Mesothelial cell of epicardium (in vitro differentiated cells): ENCODE measurements around the gene IRX3. TPM values are rescaled to one million over a fixed set of nuclear protein-coding genes. Genes with fewer than 3 reads are reported as not detected.

Experiments
- DNase-seq, 2 experiments: peaks; one replicate each; pipeline ENCODE4 v3.0.0; 2021; ENCODE audit warnings: low spot score in 2 of 2; ENCODE audit not compliant: unreplicated experiment in 2 of 2
- H3K27ac Mint-ChIP-seq: 2 replicates; pipeline ENCODE4 v1.8.0; 2021; ENCODE audit warnings: mixed read lengths
- H3K27me3 Mint-ChIP-seq: 2 replicates; pipeline ENCODE4 v1.8.0; 2021; ENCODE audit warnings: low read depth, mixed read lengths
- H3K36me3 Mint-ChIP-seq: 2 replicates; pipeline ENCODE4 v1.8.0; 2021; ENCODE audit warnings: mixed read lengths
- H3K4me1 Mint-ChIP-seq: 2 replicates; pipeline ENCODE4 v1.8.0; 2021; ENCODE audit warnings: mixed read lengths
- H3K4me3 Mint-ChIP-seq: 2 replicates; pipeline ENCODE4 v1.8.0; 2021; ENCODE audit warnings: mild to moderate bottlenecking, moderate library complexity, mixed read lengths
- H3K9me3 Mint-ChIP-seq: 2 replicates; pipeline ENCODE4 v1.8.0; 2021; ENCODE audit warnings: mixed read lengths
- CTCF ChIP-seq: fragments of 200-600 bp; sonication (generic); IDR thresholded peaks from one replicate; pipeline ENCODE4 v1.5.0; 2021; ENCODE audit warnings: antibody characterized with exemption; ENCODE audit not compliant: unreplicated experiment
- total RNA-seq: library from RNA; stranded (reverse); gene quantifications from 3 replicates; pipeline ENCODE4 v1.2.1, GENCODE V29; 2021

The IRX3 gene
- total RNA-seq, 1 donor from 2014 or later, result 45.2 TPM

GRCh38 chr16:54326266-54326662 lies 39.7 kb upstream of the IRX3 start:
- H3K27ac Mint-ChIP-seq, result no peak overlapping the region
- H3K4me1 Mint-ChIP-seq, result no peaks in the 10 kb centered on the region

GRCh38 chr16:54325616-54326265 lies 39.2 kb upstream of the IRX3 start:
- no peaks in the 10 kb centered on the region for H3K9me3 Mint-ChIP-seq
- no peak overlapping the region for H3K27ac Mint-ChIP-seq
- no peaks in the 10 kb centered on the region for H3K36me3 Mint-ChIP-seq
- TF ChIP-seq CTCF, result no peak
- peaks cover 6% of the 10 kb centered on the region for H3K27me3 Mint-ChIP-seq
- H3K4me1 Mint-ChIP-seq, result no peaks in the 10 kb centered on the region
- H3K4me3 Mint-ChIP-seq, result no peak overlapping the region
- DNase-seq, result no peak

More at GRCh38 chr16:54326266-54326662, 39.7 kb upstream of the IRX3 start:
- DNase-seq, result no peak
- peaks cover 9% of the 10 kb centered on the region for H3K27me3 Mint-ChIP-seq
- H3K4me3 Mint-ChIP-seq, result no peak overlapping the region
- H3K36me3 Mint-ChIP-seq, result no peaks in the 10 kb centered on the region
- no peaks in the 10 kb centered on the region for H3K9me3 Mint-ChIP-seq
- TF ChIP-seq CTCF, result no peak

DNA sequence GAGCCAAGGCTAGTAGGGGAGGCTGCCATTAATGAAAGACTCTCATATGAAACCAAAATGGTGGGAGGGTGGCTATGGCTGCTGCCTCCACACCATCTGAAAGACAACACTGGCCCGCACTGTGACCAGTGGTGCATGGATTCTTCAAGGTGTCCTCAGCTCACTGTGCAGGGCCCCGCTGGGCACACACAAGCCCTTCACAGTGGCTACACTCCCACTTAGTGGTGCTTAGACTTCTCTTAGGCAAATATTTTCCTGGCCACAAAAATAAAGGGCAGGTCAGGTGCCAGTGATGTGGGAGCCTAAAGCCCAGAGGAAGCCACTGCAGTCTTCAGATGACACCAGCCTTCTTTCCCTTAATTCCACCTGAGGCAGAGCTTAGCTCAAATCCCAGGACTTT lies 38.1 kb upstream of the IRX3 start:
- H3K9me3 Mint-ChIP-seq, result no peaks in the 10 kb centered on the region
- no peaks in the 10 kb centered on the region for H3K36me3 Mint-ChIP-seq
- TF ChIP-seq CTCF, result no peak
- H3K27me3 Mint-ChIP-seq, result peaks cover 7% of the 10 kb centered on the region
- no peak for DNase-seq
- H3K4me3 Mint-ChIP-seq, result no peak overlapping the region
- no peak overlapping the region for H3K27ac Mint-ChIP-seq
- H3K4me1 Mint-ChIP-seq, result no peaks in the 10 kb centered on the region

DNA sequence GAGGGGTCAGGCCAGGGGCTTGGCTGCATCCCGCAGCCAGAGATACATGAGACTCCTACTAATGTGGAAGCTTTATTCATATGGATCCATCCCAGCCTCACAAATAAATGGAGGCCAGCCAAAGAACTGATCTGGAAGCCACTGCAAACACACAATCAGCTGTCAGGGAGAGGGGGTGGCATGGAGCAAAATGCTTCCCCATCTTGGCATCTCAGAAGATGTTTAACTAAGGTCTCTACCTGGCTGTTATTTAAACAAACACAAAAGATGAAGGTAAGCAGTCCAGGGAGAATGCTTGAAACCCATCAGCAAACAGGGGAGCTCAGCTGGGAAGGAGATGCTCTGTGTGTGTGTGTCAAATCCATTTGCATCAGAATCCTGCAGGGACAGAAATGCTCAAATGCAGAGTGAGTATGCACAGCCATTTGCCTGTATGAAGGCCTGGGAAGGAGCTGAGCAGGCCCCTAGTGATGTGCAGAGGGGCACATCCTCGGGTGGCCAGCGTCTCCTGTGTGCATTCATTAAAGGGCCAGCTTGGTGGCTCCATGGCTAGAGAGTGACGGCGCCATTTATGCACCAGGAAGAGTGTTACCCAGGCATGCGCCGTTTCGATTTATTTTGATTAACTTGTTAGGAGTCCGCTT lies 34.2 kb upstream of the IRX3 start:
- H3K4me1 Mint-ChIP-seq, result peaks cover 2% of the 10 kb centered on the region
- no peaks in the 10 kb centered on the region for H3K36me3 Mint-ChIP-seq
- no peak for DNase-seq
- no peak for TF ChIP-seq CTCF
- H3K27ac Mint-ChIP-seq, result no peak overlapping the region
- H3K27me3 Mint-ChIP-seq, result peaks cover 3% of the 10 kb centered on the region
- H3K9me3 Mint-ChIP-seq, result no peaks in the 10 kb centered on the region
- no peak overlapping the region for H3K4me3 Mint-ChIP-seq

DNA sequence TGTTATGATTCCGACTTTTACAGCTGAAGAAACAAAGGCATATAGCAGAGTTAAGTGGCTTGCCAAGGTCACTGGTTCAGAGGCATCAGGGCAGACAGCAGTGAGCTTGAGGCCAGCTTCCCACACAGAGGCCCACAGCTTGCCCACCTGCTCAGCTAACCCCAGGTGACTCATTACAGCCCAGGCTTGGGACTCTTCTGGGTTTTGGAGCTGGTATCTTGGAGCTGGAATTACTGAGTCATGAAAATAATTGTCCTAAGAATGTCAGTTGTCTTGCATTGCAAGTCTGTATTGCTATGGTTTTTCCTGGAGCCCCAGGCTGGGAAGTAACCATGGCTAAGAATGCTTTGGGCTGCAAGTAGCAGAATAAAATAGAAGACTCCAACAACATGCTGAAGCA lies 32.4 kb upstream of the IRX3 start:
- H3K4me3 Mint-ChIP-seq, result no peak overlapping the region
- H3K27me3 Mint-ChIP-seq, result peaks cover 3% of the 10 kb centered on the region
- no peak overlapping the region for H3K27ac Mint-ChIP-seq
- DNase-seq, result no peak
- H3K36me3 Mint-ChIP-seq, result no peaks in the 10 kb centered on the region
- H3K4me1 Mint-ChIP-seq, result peaks cover 2% of the 10 kb centered on the region
- TF ChIP-seq CTCF, result no peak
- H3K9me3 Mint-ChIP-seq, result no peaks in the 10 kb centered on the region
